Keratinocyte (primary cell): ENCODE data around the gene POGLUT3. TPM values are rescaled to one million over a fixed set of nuclear protein-coding genes. Genes with fewer than 3 reads are reported as not detected.

Experiments used
- DNase-seq: peaks from one replicate; pipeline ENCODE4 v3.0.0-alpha.2; 2011; ENCODE audit warnings: low read depth, missing footprints, low spot score
- FAIRE-seq: peaks from 2 replicates; lab custom pipeline; 2011; peaks lifted over from hg19 to GRCh38; lab: Jason Lieb, UNC
- H2AFZ ChIP-seq: 2 replicates; pipeline ENCODE4 v1.6.0; 2012; ENCODE audit warnings: low read length, control low read depth, inconsistent platforms; ENCODE audit not compliant: control insufficient read depth
- H3K27ac ChIP-seq: 2 replicates; pipeline ENCODE4 v1.5.1; 2011; ENCODE audit warnings: low read length; ENCODE audit not compliant: control insufficient read depth, insufficient read depth
- H3K27me3 ChIP-seq: 3 replicates; pipeline ENCODE4 v1.6.0; 2011; ENCODE audit warnings: low read length; ENCODE audit not compliant: control insufficient read depth, insufficient read depth; ENCODE audit errors: extremely low read depth
- H3K36me3 ChIP-seq, 2 experiments: 2 replicates in 1 of 2; 3 replicates in 1 of 2; pipeline ENCODE4 v1.5.1; 2011; ENCODE audit warnings: low read length in 2 of 2, mild to moderate bottlenecking in 1 of 2; ENCODE audit not compliant: control insufficient read depth in 2 of 2, insufficient read depth in 2 of 2; ENCODE audit errors: extremely low read depth in 1 of 2
- H3K4me1 ChIP-seq: 3 replicates; pipeline ENCODE4 v1.5.1; 2011; ENCODE audit warnings: low read length; ENCODE audit not compliant: control insufficient read depth, insufficient read depth; ENCODE audit errors: extremely low read depth
- H3K4me2 ChIP-seq: 3 replicates; pipeline ENCODE4 v1.6.0; 2011; ENCODE audit warnings: low read depth, low read length; ENCODE audit not compliant: control insufficient read depth, insufficient read depth; ENCODE audit errors: extremely low read depth
- H3K4me3 ChIP-seq, 3 experiments: fragments of 200-600 bp in 1 of 3; sonication (generic) in 1 of 3; 2 replicates in 2 of 3; 3 replicates in 1 of 3; pipeline ENCODE4 v1.5.1; 2011 to 2016; ENCODE audit warnings: low read length in 3 of 3, mild to moderate bottlenecking in 3 of 3, control low read depth in 2 of 3, inconsistent platforms in 1 of 3, low read depth in 1 of 3, mixed read lengths in 1 of 3, mixed run types in 1 of 3, moderate library complexity in 1 of 3; ENCODE audit not compliant: control insufficient read depth in 2 of 3, insufficient read depth in 2 of 3; ENCODE audit errors: extremely low read depth in 1 of 3
- H3K79me2 ChIP-seq: 2 replicates; pipeline ENCODE4 v1.6.0; 2012; ENCODE audit warnings: low read length; ENCODE audit not compliant: control insufficient read depth, insufficient read depth
- H3K9ac ChIP-seq: 3 replicates; pipeline ENCODE4 v1.6.0; 2011; ENCODE audit warnings: low read length; ENCODE audit not compliant: control insufficient read depth, insufficient read depth; ENCODE audit errors: extremely low read depth
- H3K9me1 ChIP-seq: 3 replicates; pipeline ENCODE4 v1.6.0; 2011; ENCODE audit warnings: low read length; ENCODE audit not compliant: control insufficient read depth, insufficient read depth; ENCODE audit errors: extremely low read depth
- H3K9me3 ChIP-seq: 2 replicates; pipeline ENCODE4 v1.5.1; 2012; ENCODE audit warnings: low read depth, low read length; ENCODE audit not compliant: control insufficient read depth
- H4K20me1 ChIP-seq: 3 replicates; pipeline ENCODE4 v1.6.0; 2011; ENCODE audit warnings: low read length; ENCODE audit not compliant: control insufficient read depth, insufficient read depth; ENCODE audit errors: extremely low read depth
- EZH2 ChIP-seq: IDR thresholded peaks from one replicate; pipeline ENCODE4 v1.6.1; 2012; ENCODE audit warnings: inconsistent platforms, mild to moderate bottlenecking, low read length, moderate library complexity
- dilution Hi-C: fragments of 300-500 bp; cut with MboI; formaldehyde crosslinking; loops from one replicate; pipeline ENCODE4 v1.7.0; 2020; ENCODE audit warnings: low sequenced_read_pairs; ENCODE audit not compliant: extremely low pct_ligation_motif_present
- polyA plus RNA-seq, 5 experiments: library from polyadenylated mRNA; depleted of rRNA in 3 of 5; stranded (reverse) in 3 of 5; stranded (forward) in 1 of 5; unstranded in 1 of 5; fragments of >200 nt; gene quantifications; 1 replicate in 1 of 5; 2 replicates in 3 of 5; 3 replicates in 1 of 5; pipeline versions ENCODE4 v1.2.1 to v1.2.3, GENCODE V29; 2011 to 2012; ENCODE audit warnings: missing spikeins in 2 of 5, low read depth in 1 of 5, low replicate concordance in 1 of 5
- TF ChIP-seq, protein P1 (sequence below), 3 experiments: IDR thresholded peaks in 1 of 3; conservative IDR thresholded peaks in 1 of 3; optimal IDR thresholded peaks in 1 of 3; 2 replicates in 2 of 3; 3 replicates in 1 of 3; pipeline versions ENCODE3 to v1.5.1; 2011; ENCODE audit warnings: low read length in 3 of 3, mild to moderate bottlenecking in 3 of 3, moderate library complexity in 2 of 3, control low read depth in 1 of 3, inconsistent platforms in 1 of 3; ENCODE audit not compliant: insufficient read depth in 2 of 3; ENCODE audit errors: extremely low read depth in 1 of 3

The POGLUT3 gene
- polyA plus RNA-seq, 1 donor (not counting 4 experiments of a cell fraction or from before 2014, with no cell fraction given), result 2.5 TPM

DNA sequence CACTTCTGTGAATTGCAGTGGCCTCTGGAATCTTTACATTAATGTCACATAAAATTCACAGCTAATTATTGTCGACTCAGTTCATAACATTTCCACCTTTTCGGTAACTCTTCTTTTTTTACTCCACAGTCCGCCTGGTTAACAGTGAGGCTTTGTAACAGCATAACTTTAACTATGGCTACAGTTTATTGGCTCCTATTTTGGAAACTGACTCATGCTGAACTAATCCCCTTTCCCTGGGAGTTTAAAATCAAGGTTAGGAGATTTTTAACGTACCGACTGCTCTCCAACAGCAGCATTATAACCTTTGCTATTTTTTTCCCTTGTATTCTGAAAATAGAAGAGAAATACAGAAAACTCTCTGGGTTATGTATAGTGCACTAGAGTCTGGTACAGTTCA, 3.2 kb upstream of the POGLUT3 start:
- Histone ChIP-seq H3K27me3 (no peaks in the 10 kb centered on the region), H3K36me3 (no peaks in the 10 kb centered on the region), H2AFZ (no peak overlapping the region), H3K4me2 (no peak overlapping the region), H3K4me1 (peaks cover 22% of the 10 kb centered on the region), H3K9ac (no peak overlapping the region), H4K20me1 (no peaks in the 10 kb centered on the region), H3K79me2 (no peaks in the 10 kb centered on the region), H3K4me3 (no peak overlapping the region), H3K9me1 (no peaks in the 10 kb centered on the region), H3K9me3 (no peaks in the 10 kb centered on the region), H3K27ac (no peak overlapping the region)
- TF ChIP-seq, protein P1, sequence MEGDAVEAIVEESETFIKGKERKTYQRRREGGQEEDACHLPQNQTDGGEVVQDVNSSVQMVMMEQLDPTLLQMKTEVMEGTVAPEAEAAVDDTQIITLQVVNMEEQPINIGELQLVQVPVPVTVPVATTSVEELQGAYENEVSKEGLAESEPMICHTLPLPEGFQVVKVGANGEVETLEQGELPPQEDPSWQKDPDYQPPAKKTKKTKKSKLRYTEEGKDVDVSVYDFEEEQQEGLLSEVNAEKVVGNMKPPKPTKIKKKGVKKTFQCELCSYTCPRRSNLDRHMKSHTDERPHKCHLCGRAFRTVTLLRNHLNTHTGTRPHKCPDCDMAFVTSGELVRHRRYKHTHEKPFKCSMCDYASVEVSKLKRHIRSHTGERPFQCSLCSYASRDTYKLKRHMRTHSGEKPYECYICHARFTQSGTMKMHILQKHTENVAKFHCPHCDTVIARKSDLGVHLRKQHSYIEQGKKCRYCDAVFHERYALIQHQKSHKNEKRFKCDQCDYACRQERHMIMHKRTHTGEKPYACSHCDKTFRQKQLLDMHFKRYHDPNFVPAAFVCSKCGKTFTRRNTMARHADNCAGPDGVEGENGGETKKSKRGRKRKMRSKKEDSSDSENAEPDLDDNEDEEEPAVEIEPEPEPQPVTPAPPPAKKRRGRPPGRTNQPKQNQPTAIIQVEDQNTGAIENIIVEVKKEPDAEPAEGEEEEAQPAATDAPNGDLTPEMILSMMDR (optimal IDR thresholded peaks at IDR 0.05 in 1 of 3, IDR thresholded peaks at IDR 0.05 in 1 of 3, conservative IDR thresholded peaks at IDR 0.05 in 1 of 3; ENCODE audit: extremely low read depth in 1 of 3, insufficient read depth in 2 of 3, low read length in 3 of 3), result no peak
- no peak for TF ChIP-seq EZH2
- dilution Hi-C loops, result no loop called here
- FAIRE-seq, result no peak
- no peak for DNase-seq

DNA sequence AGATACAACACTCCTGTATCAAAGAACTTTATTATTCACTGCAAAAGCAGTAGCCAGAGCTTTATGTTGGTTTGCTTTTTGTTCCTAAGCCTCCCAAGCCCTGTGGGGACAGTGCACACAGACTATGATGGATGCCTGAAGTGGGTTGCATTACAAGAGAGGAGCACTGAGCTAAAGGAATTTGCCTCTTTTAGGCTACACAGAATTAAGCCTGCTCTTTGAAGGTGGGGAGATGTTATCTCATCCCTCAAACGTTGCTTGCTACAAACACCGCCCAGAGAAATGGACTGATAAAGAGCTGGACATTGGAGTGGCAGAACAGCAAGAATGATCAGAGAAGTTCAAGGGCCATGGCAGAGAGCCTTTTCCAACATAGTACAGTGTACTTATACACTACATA, 2.5 kb upstream of the POGLUT3 start:
- FAIRE-seq (no peak), DNase-seq (no peak)
- Histone ChIP-seq H4K20me1 (no peaks in the 10 kb centered on the region), H3K4me1 (peaks cover 22% of the 10 kb centered on the region), H3K9me3 (no peaks in the 10 kb centered on the region), H3K4me2 (no peak overlapping the region), H2AFZ (no peak overlapping the region), H3K9me1 (no peaks in the 10 kb centered on the region), H3K36me3 (no peaks in the 10 kb centered on the region), H3K27ac (no peak overlapping the region), H3K27me3 (no peaks in the 10 kb centered on the region), H3K4me3 (no peak overlapping the region), H3K9ac (no peak overlapping the region), H3K79me2 (no peaks in the 10 kb centered on the region)
- TF ChIP-seq, protein P1 (optimal IDR thresholded peaks at IDR 0.05 in 1 of 3, IDR thresholded peaks at IDR 0.05 in 1 of 3, conservative IDR thresholded peaks at IDR 0.05 in 1 of 3; ENCODE audit: extremely low read depth in 1 of 3, insufficient read depth in 2 of 3, low read length in 3 of 3), result no peak
- TF ChIP-seq EZH2, result no peak
- dilution Hi-C loops, result no loop called here
